Brain microvascular endothelial cell (primary cell): Measurements from ENCODE around the gene BAHD1.

Experiments
- DNase-seq: peaks from one replicate; pipeline ENCODE4 v3.0.0-alpha.2; 2020
- H3K27ac ChIP-seq: fragments of 250-450 bp; sonication (Bioruptor Pico); 2 replicates; pipeline ENCODE4 v1.5.1; 2020; ENCODE audit warnings: mild to moderate bottlenecking, moderate library complexity
- H3K27me3 ChIP-seq: fragments of 250-450 bp; sonication (Bioruptor Pico); replicated peaks from 2 replicates; pipeline ENCODE4 v1.5.1; 2020; ENCODE audit warnings: mild to moderate bottlenecking
- H3K36me3 ChIP-seq: fragments of 250-450 bp; sonication (Bioruptor Pico); replicated peaks from 2 replicates; pipeline ENCODE4 v1.5.1; 2020; ENCODE audit warnings: mild to moderate bottlenecking
- H3K4me3 ChIP-seq: 2 replicates; pipeline ENCODE4 v1.5.1; 2011; ENCODE audit warnings: low read depth, mild to moderate bottlenecking, control low read depth, low read length, moderate library complexity
- in situ Hi-C: cut with HindIII; loops from 2 replicates; pipeline ENCODE4 v1.10.0; 2017; ENCODE audit warnings: low sequenced_read_pairs, low pct_ligation_motif_present
- TF ChIP-seq, protein P1 (sequence below): IDR thresholded peaks from 2 replicates; pipeline ENCODE4 v1.5.1; 2011; ENCODE audit warnings: low read depth, mild to moderate bottlenecking, moderate library complexity, low read length, control low read depth, inconsistent platforms; ENCODE audit errors: missing control alignments

The BAHD1 gene

DNA sequence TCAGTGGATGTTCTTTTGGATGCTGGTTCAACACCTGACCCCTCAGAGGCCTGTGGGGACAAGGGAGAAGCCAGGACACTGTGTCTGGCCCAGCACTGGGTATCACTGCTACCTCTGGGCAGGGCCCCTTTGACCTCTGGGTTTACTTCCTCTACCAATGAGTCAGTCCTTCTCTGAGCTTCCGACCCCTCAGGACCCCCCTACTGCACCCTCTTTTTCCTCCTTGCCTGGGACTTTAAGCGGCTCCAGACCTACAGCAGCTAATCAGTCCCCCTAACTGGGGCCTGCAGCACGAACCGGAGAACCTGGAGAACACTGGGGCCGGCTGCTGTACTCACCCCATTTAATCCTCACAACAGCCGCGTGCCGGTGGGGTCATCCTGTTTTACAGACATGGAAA, 33.8 kb downstream of the BAHD1 start:
- H3K27me3 ChIP-seq: no peaks in the 10 kb centered on the region
- TF ChIP-seq, protein P1, sequence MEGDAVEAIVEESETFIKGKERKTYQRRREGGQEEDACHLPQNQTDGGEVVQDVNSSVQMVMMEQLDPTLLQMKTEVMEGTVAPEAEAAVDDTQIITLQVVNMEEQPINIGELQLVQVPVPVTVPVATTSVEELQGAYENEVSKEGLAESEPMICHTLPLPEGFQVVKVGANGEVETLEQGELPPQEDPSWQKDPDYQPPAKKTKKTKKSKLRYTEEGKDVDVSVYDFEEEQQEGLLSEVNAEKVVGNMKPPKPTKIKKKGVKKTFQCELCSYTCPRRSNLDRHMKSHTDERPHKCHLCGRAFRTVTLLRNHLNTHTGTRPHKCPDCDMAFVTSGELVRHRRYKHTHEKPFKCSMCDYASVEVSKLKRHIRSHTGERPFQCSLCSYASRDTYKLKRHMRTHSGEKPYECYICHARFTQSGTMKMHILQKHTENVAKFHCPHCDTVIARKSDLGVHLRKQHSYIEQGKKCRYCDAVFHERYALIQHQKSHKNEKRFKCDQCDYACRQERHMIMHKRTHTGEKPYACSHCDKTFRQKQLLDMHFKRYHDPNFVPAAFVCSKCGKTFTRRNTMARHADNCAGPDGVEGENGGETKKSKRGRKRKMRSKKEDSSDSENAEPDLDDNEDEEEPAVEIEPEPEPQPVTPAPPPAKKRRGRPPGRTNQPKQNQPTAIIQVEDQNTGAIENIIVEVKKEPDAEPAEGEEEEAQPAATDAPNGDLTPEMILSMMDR: no peak
- no peak overlapping the region for H3K4me3 ChIP-seq
- DNase-seq: no peak
- no peaks in the 10 kb centered on the region for H3K36me3 ChIP-seq
- in situ Hi-C loops: no loop called here
- no peak overlapping the region for H3K27ac ChIP-seq

DNA sequence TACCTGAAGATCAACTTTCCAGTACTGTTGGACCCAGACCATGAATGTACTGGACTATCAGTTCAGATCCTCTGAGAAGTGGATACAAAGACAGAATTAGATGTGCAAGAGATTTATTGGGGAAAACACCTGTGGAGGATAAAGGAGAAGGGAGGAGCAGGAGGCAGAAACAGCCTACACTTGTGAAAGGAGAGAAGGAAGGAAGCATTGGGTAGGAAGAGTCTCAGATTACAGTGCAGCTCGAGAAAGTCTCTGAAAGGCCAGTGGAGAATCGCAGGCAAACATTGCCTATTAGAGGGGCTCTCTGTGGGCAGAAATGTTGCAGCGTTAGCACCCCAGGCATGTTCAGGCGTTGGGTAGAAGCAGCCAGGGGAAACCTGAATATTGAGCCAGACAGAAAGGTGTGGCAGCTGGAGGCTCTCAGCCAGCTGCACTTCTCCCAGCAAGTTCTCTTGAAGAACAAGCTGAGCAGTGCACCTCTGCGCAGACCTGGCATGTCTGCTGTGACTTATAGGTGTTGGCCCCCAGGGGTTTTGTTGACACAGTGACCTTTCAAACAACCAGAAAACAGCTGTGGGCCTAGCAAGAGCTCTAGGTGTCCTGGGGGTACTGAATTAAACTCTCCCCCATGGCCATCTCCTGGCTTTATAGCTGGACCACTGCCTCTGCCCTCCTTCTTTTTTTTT, 37.0 kb downstream of the BAHD1 start:
- H3K4me3 ChIP-seq: no peak overlapping the region
- TF ChIP-seq, protein P1: no peak
- no peak for DNase-seq
- no peak overlapping the region for H3K27ac ChIP-seq
- no peaks in the 10 kb centered on the region for H3K27me3 ChIP-seq
- in situ Hi-C loops: no loop called here
- H3K36me3 ChIP-seq: no peaks in the 10 kb centered on the region

DNA sequence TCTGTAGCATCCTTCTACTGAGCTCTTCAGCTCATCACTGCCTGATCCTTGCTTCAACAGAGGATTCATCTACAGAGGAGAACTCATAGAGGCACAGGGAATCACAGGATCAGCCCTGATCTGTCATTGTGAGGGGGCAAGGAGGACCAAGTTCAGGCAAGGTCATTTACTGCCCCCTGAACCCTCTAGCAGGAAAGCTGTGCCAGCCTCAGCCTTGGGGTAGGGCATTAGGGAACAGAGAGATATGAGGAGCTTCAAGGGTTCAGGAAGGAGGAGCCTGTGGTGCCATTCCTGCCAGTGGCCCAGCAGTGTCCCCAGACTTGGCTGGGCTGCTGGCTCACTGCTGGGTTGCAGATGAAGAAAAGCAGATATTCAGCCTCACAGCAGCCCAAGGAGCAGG, 38.3 kb downstream of the BAHD1 start:
- Histone ChIP-seq H3K36me3 (no peaks in the 10 kb centered on the region), H3K27ac (no peak overlapping the region), H3K4me3 (no peak overlapping the region), H3K27me3 (no peaks in the 10 kb centered on the region)
- TF ChIP-seq, protein P1: no peak
- in situ Hi-C loops: no loop called here
- DNase-seq: no peak

DNA sequence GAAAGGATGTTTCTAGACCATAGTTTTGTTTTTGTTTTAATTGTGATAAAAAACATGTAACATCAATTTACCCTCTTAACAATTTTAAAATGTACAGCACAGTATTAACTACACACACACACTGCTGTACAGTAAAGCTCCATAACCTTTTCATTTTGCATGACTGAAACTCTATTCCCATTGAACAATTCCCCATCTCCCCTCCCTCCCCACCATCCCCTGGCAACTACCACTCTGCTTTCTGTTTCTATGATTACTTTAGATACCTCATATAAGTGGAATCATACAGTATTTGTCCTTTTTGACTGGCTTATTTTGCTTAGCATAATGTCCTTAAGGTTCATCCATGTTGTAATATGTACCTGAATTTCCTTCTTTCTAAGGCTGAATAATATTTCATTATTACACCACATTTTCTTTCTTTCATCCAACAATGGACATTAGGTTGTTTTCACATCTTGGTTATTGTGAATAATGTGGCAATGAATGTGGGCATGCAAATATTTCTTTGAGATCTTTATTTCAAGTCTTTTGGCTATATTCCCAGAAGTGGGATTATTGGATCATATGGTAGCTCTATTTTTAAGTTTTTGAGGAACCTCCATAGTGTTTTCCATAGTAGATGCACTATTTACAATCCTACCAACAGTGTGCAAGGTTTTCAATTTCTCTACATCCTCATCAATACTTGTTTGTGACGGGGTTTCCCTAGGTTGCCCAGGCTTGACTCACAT, 40.8 kb downstream of the BAHD1 start:
- Histone ChIP-seq H3K36me3 (no peaks in the 10 kb centered on the region), H3K27ac (no peak overlapping the region), H3K4me3 (no peak overlapping the region), H3K27me3 (no peaks in the 10 kb centered on the region)
- DNase-seq: no peak
- in situ Hi-C loops: no loop called here
- TF ChIP-seq, protein P1: no peak

DNA sequence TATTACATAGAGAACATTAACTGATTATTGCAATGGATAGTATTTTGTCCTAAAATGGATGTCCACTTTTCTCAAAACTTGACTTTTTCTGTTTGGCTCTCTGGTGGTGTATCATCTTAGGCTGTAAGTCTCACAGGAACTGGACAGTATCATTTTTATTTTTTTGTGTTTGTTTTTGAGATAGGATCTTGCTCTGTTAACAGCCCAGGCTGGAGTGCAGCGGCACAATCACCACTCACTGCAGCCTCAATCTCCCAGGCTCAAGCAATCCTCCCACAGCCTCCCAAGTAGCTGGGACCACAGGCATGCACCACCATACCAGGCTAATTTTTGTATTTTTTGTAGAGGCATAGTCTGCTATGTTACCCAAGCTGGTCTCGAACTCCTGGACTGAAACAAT, 43.2 kb downstream of the BAHD1 start:
- Histone ChIP-seq H3K27ac (no peak overlapping the region), H3K4me3 (no peak overlapping the region), H3K36me3 (no peaks in the 10 kb centered on the region), H3K27me3 (no peaks in the 10 kb centered on the region)
- in situ Hi-C loops: no loop called here
- TF ChIP-seq, protein P1: no peak
- no peak for DNase-seq
